WTC11 (cell line): Measurements from ENCODE around the gene ANKRD37. TPM values are rescaled to one million over a fixed set of nuclear protein-coding genes. Genes with fewer than 3 reads are reported as not detected.
A peak's percentile ranks its signal among the peaks of the same experiment; 100 is the strongest.

Experiments used
- ATAC-seq: fragments of 200-7000 bp; cut with Tn5 transposase; 2 replicates; pipeline ENCODE4 v1.10.0; 2021; ENCODE audit warnings: mild to moderate bottlenecking, moderate library complexity
- CTCF ChIA-PET: fragments of 300-600 bp; sonication (Branson Sonifier 250); formaldehyde crosslinking; loops from one replicate; lab custom pipeline; 2021; ENCODE audit warnings: antibody characterized with exemption; lab: Charles Lee
- POLR2A ChIA-PET: fragments of 350-600 bp; sonication (Branson Sonifier 250); formaldehyde crosslinking; loops from one replicate; lab custom pipeline; 2021; ENCODE audit warnings: antibody characterized with exemption; lab: Charles Lee
- DNase-seq: peaks from one replicate; pipeline ENCODE4 v3.0.0; 2021; ENCODE audit warnings: low spot score
- H3K27ac Mint-ChIP-seq: 2 replicates; pipeline ENCODE4 v1.8.0; 2021; ENCODE audit warnings: mixed read lengths
- H3K27me3 Mint-ChIP-seq: 2 replicates; pipeline ENCODE4 v1.8.0; 2021; ENCODE audit warnings: low read depth, mild to moderate bottlenecking, moderate library complexity, mixed read lengths
- H3K36me3 Mint-ChIP-seq: 2 replicates; pipeline ENCODE4 v1.8.0; 2021; ENCODE audit warnings: mixed read lengths
- H3K4me1 Mint-ChIP-seq: 2 replicates; pipeline ENCODE4 v1.8.0; 2022; ENCODE audit warnings: mixed read lengths
- H3K4me3 Mint-ChIP-seq: 2 replicates; pipeline ENCODE4 v1.8.0; 2021; ENCODE audit warnings: mild to moderate bottlenecking, moderate library complexity, mixed read lengths
- H3K9me3 Mint-ChIP-seq: 2 replicates; pipeline ENCODE4 v1.8.0; 2021; ENCODE audit warnings: mixed read lengths
- ARID4B ChIP-seq: sonication (generic); formaldehyde crosslinking; IDR thresholded peaks from 2 replicates; pipeline ENCODE4 v1.8.0; 2023; ENCODE audit warnings: missing genetic modification reagents, mild to moderate bottlenecking, borderline replicate concordance
- CDX4 ChIP-seq: fragments of 250-450 bp; sonication (Bioruptor Pico); IDR thresholded peaks from 2 replicates; pipeline ENCODE4 v1.9.0; 2021; ENCODE audit warnings: moderate library complexity, mild to moderate bottlenecking, inconsistent platforms, borderline replicate concordance
- CREB1 ChIP-seq: sonication (generic); formaldehyde crosslinking; IDR thresholded peaks from 2 replicates; pipeline ENCODE4 v1.8.0; 2023; ENCODE audit warnings: mild to moderate bottlenecking, missing genetic modification reagents
- CREM ChIP-seq: sonication (generic); formaldehyde crosslinking; IDR thresholded peaks from 2 replicates; pipeline ENCODE4 v1.8.1; 2022; ENCODE audit warnings: mild to moderate bottlenecking, missing genetic modification reagents, moderate library complexity
- E2F5 ChIP-seq: sonication (generic); formaldehyde crosslinking; IDR thresholded peaks from 2 replicates; pipeline ENCODE4 v1.8.1; 2022; ENCODE audit warnings: mild to moderate bottlenecking, moderate library complexity, missing genetic modification reagents
- FOXK1 ChIP-seq: sonication (generic); formaldehyde crosslinking; IDR thresholded peaks from 2 replicates; pipeline ENCODE4 v1.8.0; 2022; ENCODE audit warnings: mild to moderate bottlenecking, moderate library complexity, missing genetic modification reagents
- FOXP1 ChIP-seq: sonication (generic); formaldehyde crosslinking; IDR thresholded peaks from 2 replicates; pipeline ENCODE4 v1.8.0; 2022; ENCODE audit warnings: missing genetic modification reagents, mild to moderate bottlenecking, moderate library complexity, borderline replicate concordance
- HMGA2 ChIP-seq: fragments of 250-450 bp; sonication (Bioruptor Pico); IDR thresholded peaks from 2 replicates; pipeline ENCODE4 v1.4.0; 2021; ENCODE audit warnings: mild to moderate bottlenecking, moderate library complexity
- JUN ChIP-seq: sonication (generic); formaldehyde crosslinking; IDR thresholded peaks from 2 replicates; pipeline ENCODE4 v1.8.0; 2023; ENCODE audit warnings: mild to moderate bottlenecking, missing genetic modification reagents
- MAX ChIP-seq: sonication (generic); formaldehyde crosslinking; IDR thresholded peaks from 2 replicates; pipeline ENCODE4 v1.8.0; 2022; ENCODE audit warnings: mild to moderate bottlenecking, missing genetic modification reagents
- MLX ChIP-seq: sonication (generic); formaldehyde crosslinking; IDR thresholded peaks from 2 replicates; pipeline ENCODE4 v1.8.1; 2023; ENCODE audit warnings: mild to moderate bottlenecking, missing genetic modification reagents, moderate library complexity
- MYBL2 ChIP-seq: sonication (generic); formaldehyde crosslinking; IDR thresholded peaks from 2 replicates; pipeline ENCODE4 v1.8.1; 2023; ENCODE audit warnings: mild to moderate bottlenecking, moderate library complexity, missing genetic modification reagents
- NFATC4 ChIP-seq: fragments of 250-450 bp; sonication (Bioruptor Pico); IDR thresholded peaks from 2 replicates; pipeline ENCODE4 v1.9.0; 2021; ENCODE audit warnings: mild to moderate bottlenecking
- SP1 ChIP-seq: sonication (generic); formaldehyde crosslinking; conservative IDR thresholded peaks from 2 replicates; pipeline ENCODE4 v1.8.1; 2022; ENCODE audit warnings: missing genetic modification reagents
- TEAD1 ChIP-seq: sonication (generic); formaldehyde crosslinking; IDR thresholded peaks from 2 replicates; pipeline ENCODE4 v1.8.0; 2022; ENCODE audit warnings: mild to moderate bottlenecking, missing genetic modification reagents
- TEAD4 ChIP-seq: sonication (generic); formaldehyde crosslinking; IDR thresholded peaks from 2 replicates; pipeline ENCODE4 v1.8.0; 2022; ENCODE audit warnings: mild to moderate bottlenecking, missing genetic modification reagents
- USF1 ChIP-seq: sonication (generic); formaldehyde crosslinking; IDR thresholded peaks from 2 replicates; pipeline ENCODE4 v1.8.0; 2022; ENCODE audit warnings: mild to moderate bottlenecking, missing genetic modification reagents
- USF2 ChIP-seq: sonication (generic); formaldehyde crosslinking; IDR thresholded peaks from 2 replicates; pipeline ENCODE4 v1.8.1; 2023; ENCODE audit warnings: mild to moderate bottlenecking, missing genetic modification reagents, moderate library complexity
- ZBTB43 ChIP-seq: sonication (generic); formaldehyde crosslinking; IDR thresholded peaks from 2 replicates; pipeline ENCODE4 v1.8.1; 2023; ENCODE audit warnings: mild to moderate bottlenecking, missing genetic modification reagents
- ZNF219 ChIP-seq: sonication (generic); formaldehyde crosslinking; IDR thresholded peaks from 2 replicates; pipeline ENCODE4 v1.8.0; 2023; ENCODE audit warnings: missing genetic modification reagents, mild to moderate bottlenecking, borderline replicate concordance
- ZNF232 ChIP-seq: sonication (generic); formaldehyde crosslinking; IDR thresholded peaks from 2 replicates; pipeline ENCODE4 v1.8.0; 2022; ENCODE audit warnings: mild to moderate bottlenecking, missing genetic modification reagents
- ZNF416 ChIP-seq: fragments of 250-450 bp; sonication (Bioruptor Pico); IDR thresholded peaks from 2 replicates; pipeline ENCODE4 v1.9.0; 2021; ENCODE audit warnings: mild to moderate bottlenecking, inconsistent platforms
- total RNA-seq: library from RNA; stranded (reverse); gene quantifications from 3 replicates; pipeline ENCODE4 v1.2.3, GENCODE V29; 2021

The ANKRD37 gene
- total RNA-seq, 1 experiment from 2014 or later, result 3.0 TPM

GRCh38 chr4:185424905-185425646 lies 28.4 kb downstream of the ANKRD37 start (continued):
- TF ChIP-seq USF1 (CRISPR knock-in tag), result no peak
- TF ChIP-seq TEAD4 (CRISPR knock-in tag), result no peak

GRCh38 chr4:185425647-185426352 lies 29.2 kb downstream of the ANKRD37 start, which contains the start of gene UFSP2:
UFSP2 (minus strand) TSS chr4:185425964; CDS start chr4:185425868, 96 bp downstream.
- POLR2A ChIA-PET, result interaction anchor here (1.1 kb wide), 1 partner anchor 29 kb away, joined by 3 read pairs; the partner anchor contains the start of gene ANKRD37
- Mint-ChIP-seq H3K9me3 (no peaks in the 10 kb centered on the region), H3K27me3 (no peaks in the 10 kb centered on the region), H3K4me3 (peak within 1 kb of the TSS; percentile 90), H3K36me3 (peaks cover 7% of the 10 kb centered on the region; the same call in 1 of the 2 replicates), H3K27ac (peak within 1 kb of the TSS; percentile 99), H3K4me1 (peaks cover 10% of the 10 kb centered on the region)
- CTCF ChIA-PET, result interaction anchor here (1.0 to 2.3 kb wide), 5 partner anchors 30 to 612 kb away, joined by 3 to 11 read pairs (median 4); partner anchors contain the start of genes ANKRD37 and LRP2BP
- DNase-seq, result peak; percentile 81
- ATAC-seq, result peak; percentile 90
- 0 out of 2 replicates have a peak, but pooled peaks have one; percentile 10 for TF ChIP-seq CREB1 (CRISPR knock-in tag)
- TF ChIP-seq ARID4B, result peak; percentile 86; the same call in 1 of the 2 replicates
- TF ChIP-seq MYBL2 (CRISPR knock-in tag), result 0 out of 2 replicates have a peak, but pooled peaks have one; percentile 52
- TF ChIP-seq MLX (CRISPR knock-in tag), result 0 out of 2 replicates have a peak, but pooled peaks have one; percentile 67
- TF ChIP-seq FOXK1 (CRISPR knock-in tag), result peak; percentile 91
- TF ChIP-seq USF2 (CRISPR knock-in tag), result no peak
- peak; percentile 97 for TF ChIP-seq CREM (CRISPR knock-in tag)
- peak; percentile 88 for TF ChIP-seq MAX (CRISPR knock-in tag)
- TF ChIP-seq ZBTB43 (CRISPR knock-in tag), result peak; percentile 27; the same call in 1 of the 2 replicates
- peak; percentile 58; the same call in 1 of the 2 replicates for TF ChIP-seq ZNF416 (CRISPR knock-in tag)
- TF ChIP-seq TEAD1 (CRISPR knock-in tag), result peak; percentile 62; the same call in 1 of the 2 replicates
- no peak for TF ChIP-seq HMGA2
- 0 out of 2 replicates have a peak, but pooled peaks have one; percentile 48 for TF ChIP-seq USF1 (CRISPR knock-in tag)
- TF ChIP-seq CDX4 (CRISPR knock-in tag), result no peak
- TF ChIP-seq JUN, result peak; percentile 70; the same call in 1 of the 2 replicates
- no peak for TF ChIP-seq ZNF232 (CRISPR knock-in tag)
- no peak for TF ChIP-seq ZNF219 (CRISPR knock-in tag)
- no peak for TF ChIP-seq NFATC4
- no peak for TF ChIP-seq E2F5
- TF ChIP-seq FOXP1 (CRISPR knock-in tag), result peak; percentile 61; the same call in 1 of the 2 replicates
- peak; percentile 83 for TF ChIP-seq SP1
